Astrocyte (in vitro differentiated cells and primary cell): Measurements from ENCODE around the gene CMTR1. TPM values are rescaled to one million over a fixed set of nuclear protein-coding genes. Genes with fewer than 3 reads are reported as not detected.

Source experiments
- DNase-seq: peaks from one replicate; pipeline ENCODE4 v3.0.0-alpha.2; 2010; ENCODE audit warnings: low read depth
- FAIRE-seq: peaks from 2 replicates; lab custom pipeline; 2011; peaks lifted over from hg19 to GRCh38; lab: Jason Lieb, UNC
- H2AFZ ChIP-seq: 2 replicates; pipeline ENCODE4 v1.6.0; 2012; ENCODE audit warnings: low read depth, low read length, inconsistent platforms
- H3K27ac ChIP-seq: 2 replicates; pipeline ENCODE4 v1.5.1; 2011; ENCODE audit warnings: low read depth, low read length, inconsistent platforms
- H3K27me3 ChIP-seq: 2 replicates; pipeline ENCODE4 v1.6.0; 2011; ENCODE audit warnings: low read length, inconsistent platforms; ENCODE audit not compliant: insufficient read depth
- H3K36me3 ChIP-seq: 2 replicates; pipeline ENCODE4 v1.5.1; 2011; ENCODE audit warnings: low read length, inconsistent platforms; ENCODE audit not compliant: insufficient read depth
- H3K4me1 ChIP-seq: 2 replicates; pipeline ENCODE4 v1.5.1; 2011; ENCODE audit warnings: low read length, inconsistent platforms; ENCODE audit not compliant: insufficient read depth
- H3K4me2 ChIP-seq: 2 replicates; pipeline ENCODE4 v1.6.0; 2012; ENCODE audit warnings: low read length, inconsistent platforms
- H3K4me3 ChIP-seq: 2 replicates; pipeline ENCODE4 v1.5.1; 2011; ENCODE audit warnings: low read depth, mild to moderate bottlenecking, low read length, inconsistent platforms; ENCODE audit not compliant: insufficient read depth
- H3K79me2 ChIP-seq: 2 replicates; pipeline ENCODE4 v1.6.0; 2012; ENCODE audit warnings: mild to moderate bottlenecking, low read length, inconsistent platforms; ENCODE audit not compliant: insufficient read depth
- H3K9ac ChIP-seq: 2 replicates; pipeline ENCODE4 v1.6.0; 2012; ENCODE audit warnings: mild to moderate bottlenecking, low read length, inconsistent platforms
- H3K9me3 ChIP-seq: 2 replicates; pipeline ENCODE4 v1.5.1; 2012; ENCODE audit warnings: low read depth, mild to moderate bottlenecking, low read length, inconsistent platforms; ENCODE audit not compliant: insufficient read depth
- H4K20me1 ChIP-seq: 2 replicates; pipeline ENCODE4 v1.6.0; 2012; ENCODE audit warnings: low read length, inconsistent platforms; ENCODE audit not compliant: insufficient read depth
- H3K27ac Mint-ChIP-seq: one replicate; pipeline ENCODE4 v1.8.0; 2021; ENCODE audit warnings: mild to moderate bottlenecking, mixed read lengths; ENCODE audit not compliant: unreplicated experiment
- H3K27me3 Mint-ChIP-seq: one replicate; pipeline ENCODE4 v1.8.0; 2021; ENCODE audit warnings: low read depth, mixed read lengths; ENCODE audit not compliant: unreplicated experiment
- H3K36me3 Mint-ChIP-seq: one replicate; pipeline ENCODE4 v1.8.0; 2021; ENCODE audit warnings: low read depth, mixed read lengths; ENCODE audit not compliant: unreplicated experiment
- H3K4me1 Mint-ChIP-seq: one replicate; pipeline ENCODE4 v1.8.0; 2021; ENCODE audit warnings: low read depth, mixed read lengths; ENCODE audit not compliant: unreplicated experiment
- H3K4me3 Mint-ChIP-seq: one replicate; pipeline ENCODE4 v1.8.0; 2021; ENCODE audit warnings: mild to moderate bottlenecking, moderate library complexity, mixed read lengths; ENCODE audit not compliant: unreplicated experiment
- H3K9me3 Mint-ChIP-seq: one replicate; pipeline ENCODE4 v1.8.0; 2021; ENCODE audit warnings: mild to moderate bottlenecking, mixed read lengths; ENCODE audit not compliant: unreplicated experiment
- EZH2 ChIP-seq: IDR thresholded peaks from 2 replicates; pipeline ENCODE4 v1.6.1; 2012; ENCODE audit warnings: mild to moderate bottlenecking, low read length, inconsistent platforms; ENCODE audit not compliant: insufficient read depth
- total RNA-seq: library from RNA; stranded (reverse); gene quantifications from 2 replicates; pipeline ENCODE4 v1.2.1, GENCODE V29; 2021
- TF ChIP-seq, protein P1 (sequence below): IDR thresholded peaks from 2 replicates; pipeline ENCODE4 v1.5.1; 2011; ENCODE audit warnings: low read depth, mild to moderate bottlenecking, inconsistent platforms, low read length, moderate library complexity; ENCODE audit not compliant: insufficient read depth

The CMTR1 gene
- total RNA-seq, 1 donor from 2014 or later: 44.1 TPM

DNA sequence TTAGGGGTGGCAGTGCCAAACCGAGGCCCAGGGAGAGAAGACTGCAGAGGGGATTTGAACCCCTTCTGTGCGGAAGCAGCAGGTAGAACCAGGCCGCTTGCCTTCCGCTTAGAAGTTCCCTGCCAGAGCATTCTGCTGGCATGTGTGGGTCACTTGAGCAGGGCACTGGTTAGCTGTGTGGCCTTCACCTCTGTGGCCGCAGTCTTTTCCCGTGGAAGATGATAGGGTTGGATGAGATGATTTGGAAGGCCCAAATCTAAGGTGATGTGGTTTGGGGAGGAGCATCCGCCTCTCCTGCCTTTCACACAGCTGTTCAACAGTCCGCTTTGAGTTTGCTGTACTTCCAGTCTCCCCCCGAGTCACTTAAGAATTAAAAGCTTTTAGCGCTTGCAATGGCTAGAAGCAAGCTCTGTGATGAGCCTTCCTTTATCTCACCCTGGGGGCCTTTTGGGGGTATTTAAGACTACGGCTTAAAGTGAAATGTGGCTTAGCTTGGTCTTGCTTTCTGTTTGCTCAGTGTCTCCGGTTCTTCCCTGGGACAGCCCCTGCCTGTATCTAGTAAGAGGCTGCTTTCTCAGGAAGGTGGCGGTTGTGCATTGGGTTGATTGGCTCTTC is 743 bp downstream of the CMTR1 start:
- FAIRE-seq (no peak), DNase-seq (no peak)
- H3K4me2 ChIP-seq: peak overlapping the region; percentile 98
- H3K27me3 ChIP-seq: peaks cover 2% of the 10 kb centered on the region
- Mint-ChIP-seq H3K27me3 (no peaks in the 10 kb centered on the region), H3K4me1 (peaks cover 4% of the 10 kb centered on the region), H3K27ac (peak overlapping the region; percentile 94), H3K9me3 (peaks cover 2% of the 10 kb centered on the region), H3K36me3 (peaks cover 10% of the 10 kb centered on the region), H3K4me3 (peak overlapping the region; percentile 95)
- peak overlapping the region; percentile 68 for H3K27ac ChIP-seq
- peaks cover 8% of the 10 kb centered on the region for H3K4me1 ChIP-seq
- H2AFZ ChIP-seq: peak overlapping the region; percentile 97
- TF ChIP-seq, protein P1, sequence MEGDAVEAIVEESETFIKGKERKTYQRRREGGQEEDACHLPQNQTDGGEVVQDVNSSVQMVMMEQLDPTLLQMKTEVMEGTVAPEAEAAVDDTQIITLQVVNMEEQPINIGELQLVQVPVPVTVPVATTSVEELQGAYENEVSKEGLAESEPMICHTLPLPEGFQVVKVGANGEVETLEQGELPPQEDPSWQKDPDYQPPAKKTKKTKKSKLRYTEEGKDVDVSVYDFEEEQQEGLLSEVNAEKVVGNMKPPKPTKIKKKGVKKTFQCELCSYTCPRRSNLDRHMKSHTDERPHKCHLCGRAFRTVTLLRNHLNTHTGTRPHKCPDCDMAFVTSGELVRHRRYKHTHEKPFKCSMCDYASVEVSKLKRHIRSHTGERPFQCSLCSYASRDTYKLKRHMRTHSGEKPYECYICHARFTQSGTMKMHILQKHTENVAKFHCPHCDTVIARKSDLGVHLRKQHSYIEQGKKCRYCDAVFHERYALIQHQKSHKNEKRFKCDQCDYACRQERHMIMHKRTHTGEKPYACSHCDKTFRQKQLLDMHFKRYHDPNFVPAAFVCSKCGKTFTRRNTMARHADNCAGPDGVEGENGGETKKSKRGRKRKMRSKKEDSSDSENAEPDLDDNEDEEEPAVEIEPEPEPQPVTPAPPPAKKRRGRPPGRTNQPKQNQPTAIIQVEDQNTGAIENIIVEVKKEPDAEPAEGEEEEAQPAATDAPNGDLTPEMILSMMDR: no peak
- TF ChIP-seq EZH2: no peak
- H3K4me3 ChIP-seq: peak overlapping the region; percentile 88
- H3K36me3 ChIP-seq: peaks cover 7% of the 10 kb centered on the region
- H3K9me3 ChIP-seq: no peaks in the 10 kb centered on the region
- H3K9ac ChIP-seq: peak overlapping the region; percentile 92
- peaks cover 5% of the 10 kb centered on the region for H4K20me1 ChIP-seq
- H3K79me2 ChIP-seq: peaks cover 37% of the 10 kb centered on the region

DNA sequence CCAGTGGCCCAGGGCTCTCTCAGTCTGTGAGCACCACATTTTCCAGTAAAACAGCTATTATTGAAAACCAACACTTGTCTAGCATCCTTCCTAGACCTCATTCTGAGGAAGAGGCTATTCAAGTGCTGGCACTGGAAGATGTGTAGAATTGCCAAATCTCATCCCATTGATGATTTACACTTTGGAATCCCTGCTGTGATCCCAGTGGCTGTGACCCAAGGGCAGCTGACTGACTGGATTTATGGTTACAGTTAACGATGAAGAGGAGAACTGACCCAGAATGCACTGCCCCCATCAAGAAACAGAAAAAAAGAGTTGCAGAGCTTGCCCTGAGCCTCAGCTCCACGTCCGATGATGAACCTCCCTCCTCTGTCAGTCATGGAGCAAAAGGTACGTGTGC is 2.4 kb downstream of the CMTR1 start:
- no peak overlapping the region for H3K27ac ChIP-seq
- H3K4me3 Mint-ChIP-seq: peak overlapping the region; percentile 34
- H3K27ac Mint-ChIP-seq: no peak overlapping the region
- DNase-seq: no peak
- TF ChIP-seq, protein P1: no peak
- TF ChIP-seq EZH2: no peak
- peaks cover 4% of the 10 kb centered on the region for H3K4me1 Mint-ChIP-seq
- H4K20me1 ChIP-seq: peaks cover 18% of the 10 kb centered on the region
- no peaks in the 10 kb centered on the region for H3K9me3 Mint-ChIP-seq
- peaks cover 7% of the 10 kb centered on the region for H3K36me3 ChIP-seq
- no peak overlapping the region for H3K4me3 ChIP-seq
- no peak overlapping the region for H3K4me2 ChIP-seq
- FAIRE-seq: no peak
- H3K27me3 ChIP-seq: no peaks in the 10 kb centered on the region
- peaks cover 10% of the 10 kb centered on the region for H3K36me3 Mint-ChIP-seq
- no peak overlapping the region for H3K9ac ChIP-seq
- H2AFZ ChIP-seq: no peak overlapping the region
- H3K27me3 Mint-ChIP-seq: no peaks in the 10 kb centered on the region
- no peaks in the 10 kb centered on the region for H3K9me3 ChIP-seq
- H3K79me2 ChIP-seq: peaks cover 40% of the 10 kb centered on the region
- peaks cover 8% of the 10 kb centered on the region for H3K4me1 ChIP-seq

DNA sequence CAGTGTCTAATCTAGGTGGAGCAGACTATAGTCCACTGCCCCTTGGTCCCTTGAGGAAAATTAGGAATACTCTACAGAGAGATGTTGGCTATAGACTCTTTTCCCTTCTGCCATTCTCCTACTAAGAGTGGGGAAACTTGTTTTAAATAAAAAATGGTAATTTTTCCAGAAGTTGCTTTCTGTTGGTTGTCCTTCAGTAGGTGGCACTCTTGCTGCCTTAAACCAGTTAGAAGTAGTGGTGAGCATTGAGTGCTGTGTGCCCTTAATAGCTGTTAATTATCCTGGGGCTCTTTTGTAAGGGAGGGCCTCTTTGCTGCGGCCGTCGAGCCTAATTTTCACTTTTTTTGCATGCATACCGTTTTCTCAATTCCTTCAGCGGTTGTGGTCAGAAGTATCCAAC is 2.8 kb downstream of the CMTR1 start:
- Mint-ChIP-seq H3K4me1 (peaks cover 4% of the 10 kb centered on the region), H3K9me3 (no peaks in the 10 kb centered on the region), H3K27ac (no peak overlapping the region), H3K36me3 (peaks cover 10% of the 10 kb centered on the region), H3K27me3 (no peaks in the 10 kb centered on the region), H3K4me3 (no peak overlapping the region)
- Histone ChIP-seq H3K27me3 (no peaks in the 10 kb centered on the region), H3K36me3 (peaks cover 7% of the 10 kb centered on the region), H3K79me2 (peaks cover 40% of the 10 kb centered on the region), H4K20me1 (peaks cover 22% of the 10 kb centered on the region), H3K4me2 (no peak overlapping the region), H3K9ac (no peak overlapping the region), H3K4me1 (peaks cover 8% of the 10 kb centered on the region), H2AFZ (no peak overlapping the region), H3K9me3 (no peaks in the 10 kb centered on the region), H3K4me3 (no peak overlapping the region), H3K27ac (no peak overlapping the region)
- TF ChIP-seq, protein P1: no peak
- no peak for TF ChIP-seq EZH2
- FAIRE-seq: no peak
- DNase-seq: no peak
